HL-60 (cell line): ENCODE measurements around the gene TMEM255B.
"Not testable (repeated sequence)": the region's sequence is repeated elsewhere in the genome, so short reads cannot be mapped to it uniquely, and the experiment has no call there.

Source experiments
- DNase-seq, 2 experiments: peaks; one replicate each; pipeline ENCODE4 v3.0.0-alpha.2; 2010 to 2020; ENCODE audit warnings: low read depth in 1 of 2, low spot score in 1 of 2
- H3K27ac ChIP-seq: fragments of 250-450 bp; sonication (Bioruptor Pico); replicated peaks from 2 replicates; pipeline ENCODE4 v1.5.1; 2020; ENCODE audit warnings: mild to moderate bottlenecking, moderate library complexity
- H3K27me3 ChIP-seq: fragments of 250-450 bp; sonication (Bioruptor Pico); 2 replicates; pipeline ENCODE4 v1.5.1; 2021; ENCODE audit warnings: mild to moderate bottlenecking, moderate library complexity; ENCODE audit not compliant: insufficient read depth, poor library complexity, severe bottlenecking
- H3K4me3 ChIP-seq: replicated peaks from 2 replicates; pipeline ENCODE4 v1.5.1; 2011; ENCODE audit warnings: mild to moderate bottlenecking, control low read depth, low read length; ENCODE audit not compliant: insufficient read depth
- CTCF ChIP-seq: IDR thresholded peaks from one replicate; pipeline ENCODE4 v1.5.1; 2011; ENCODE audit warnings: low read length, control low read depth, inconsistent platforms; ENCODE audit not compliant: insufficient read depth
- GABPA ChIP-seq: IDR thresholded peaks from 2 replicates; pipeline ENCODE4 v1.6.1; 2012; ENCODE audit warnings: low read depth
- POLR2AphosphoS5 ChIP-seq: IDR thresholded peaks from 2 replicates; pipeline ENCODE4 v1.6.1; 2012; ENCODE audit warnings: low read depth
- REST ChIP-seq: IDR thresholded peaks from 2 replicates; pipeline ENCODE4 v1.6.1; 2012; ENCODE audit warnings: low read depth; ENCODE audit not compliant: insufficient replicate concordance
- SPI1 ChIP-seq: IDR thresholded peaks from 2 replicates; pipeline ENCODE4 v1.6.1; 2012; ENCODE audit warnings: low read depth, mild to moderate bottlenecking, borderline replicate concordance

TMEM255B gene

GRCh38 chr13:113827021-113827420 is 68.0 kb downstream of the TMEM255B start:
- TF ChIP-seq SPI1: no peak
- TF ChIP-seq CTCF: no peak
- no peak for TF ChIP-seq GABPA
- TF ChIP-seq REST: no peak
- TF ChIP-seq POLR2AphosphoS5: no peak
- H3K4me3 ChIP-seq: no peak overlapping the region
- no peaks in the 10 kb centered on the region for H3K27me3 ChIP-seq
- no peak for DNase-seq
- no peak overlapping the region for H3K27ac ChIP-seq

- Histone ChIP-seq H3K27ac (no peak overlapping the region), H3K4me3 (no peak overlapping the region), H3K27me3 (no peaks in the 10 kb centered on the region)
- DNase-seq: no peak
- no peak for TF ChIP-seq GABPA
Observed at GRCh38 chr13:113828282-113828825, 69.3 kb downstream of the TMEM255B start.

- H3K27me3 ChIP-seq, H3K27ac ChIP-seq, DNase-seq, H3K4me3 ChIP-seq: not testable (repeated sequence)
Observed at GRCh38 chr13:113830426-113830950, 71.5 kb downstream of the TMEM255B start.

- no peak overlapping the region for H3K27ac ChIP-seq
- no peaks in the 10 kb centered on the region for H3K27me3 ChIP-seq
- no peak for TF ChIP-seq CTCF
- H3K4me3 ChIP-seq: no peak overlapping the region
- no peak for DNase-seq
Observed at GRCh38 chr13:113831061-113831460, 72.0 kb downstream of the TMEM255B start.

GRCh38 chr13:113832205-113832604 is 73.2 kb downstream of the TMEM255B start:
- DNase-seq: no peak
- TF ChIP-seq GABPA: no peak
- TF ChIP-seq SPI1: no peak
- no peak for TF ChIP-seq REST
- TF ChIP-seq CTCF: no peak
- TF ChIP-seq POLR2AphosphoS5: no peak
- peaks cover 3% of the 10 kb centered on the region for H3K27me3 ChIP-seq
- H3K4me3 ChIP-seq: no peak overlapping the region
- no peak overlapping the region for H3K27ac ChIP-seq
